Testis (tissue), 2 donors: Measurements from ENCODE around the gene DIABLO.

Source experiments
- POLR2A ChIP-seq: fragments of 450-650 bp; IDR thresholded peaks from one replicate; pipeline ENCODE4 v1.6.1; 2017; ENCODE audit warnings: antibody characterized with exemption, mild to moderate bottlenecking, moderate library complexity
- TF ChIP-seq, protein P1 (sequence below), 3 experiments: fragments of 450-650 bp in 2 of 3; fragments of 200-600 bp in 1 of 3; sonication (generic) in 1 of 3; IDR thresholded peaks; one replicate each; pipeline ENCODE4 v1.5.1; 2016 to 2019; ENCODE audit warnings: antibody characterized with exemption in 3 of 3, mild to moderate bottlenecking in 2 of 3, moderate library complexity in 1 of 3

DNA sequence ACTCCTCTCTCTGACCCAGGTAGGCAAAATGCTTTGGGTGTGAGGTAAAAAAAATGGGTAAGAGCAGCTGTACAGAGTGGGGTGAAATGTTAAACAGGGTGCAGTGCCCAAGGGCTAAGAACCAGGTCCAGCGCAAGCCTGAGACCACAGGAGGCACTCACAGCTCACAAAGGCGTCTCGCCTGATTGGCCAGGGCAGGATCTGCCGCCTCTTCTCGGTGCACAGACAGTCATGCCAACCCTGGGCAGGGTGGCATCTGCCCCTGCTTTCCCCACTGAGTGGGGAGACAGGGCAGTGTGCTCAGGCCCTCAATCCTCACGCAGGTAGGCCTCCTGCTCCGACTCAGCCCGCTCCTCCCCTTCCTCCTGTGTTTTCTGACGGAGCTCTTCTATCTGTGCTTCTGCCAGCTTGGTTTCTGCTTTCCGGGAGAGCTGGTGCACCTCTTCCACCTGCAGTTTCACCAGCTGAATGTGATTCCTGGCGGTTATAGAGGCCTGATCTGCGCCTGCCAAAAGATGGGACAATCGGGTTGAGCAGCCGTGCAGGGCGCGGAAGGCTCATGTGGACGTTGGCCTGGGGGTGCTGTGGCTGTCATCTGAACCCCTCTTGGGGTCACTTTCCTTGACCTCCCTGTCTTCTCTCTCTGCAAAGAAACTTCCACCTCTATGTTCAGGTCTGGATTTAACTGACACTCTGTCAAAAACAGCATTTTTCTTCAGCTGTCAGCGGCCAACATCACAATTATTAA lies 17.6 kb downstream of the DIABLO start:
- no peak for TF ChIP-seq POLR2A
- TF ChIP-seq, protein P1, sequence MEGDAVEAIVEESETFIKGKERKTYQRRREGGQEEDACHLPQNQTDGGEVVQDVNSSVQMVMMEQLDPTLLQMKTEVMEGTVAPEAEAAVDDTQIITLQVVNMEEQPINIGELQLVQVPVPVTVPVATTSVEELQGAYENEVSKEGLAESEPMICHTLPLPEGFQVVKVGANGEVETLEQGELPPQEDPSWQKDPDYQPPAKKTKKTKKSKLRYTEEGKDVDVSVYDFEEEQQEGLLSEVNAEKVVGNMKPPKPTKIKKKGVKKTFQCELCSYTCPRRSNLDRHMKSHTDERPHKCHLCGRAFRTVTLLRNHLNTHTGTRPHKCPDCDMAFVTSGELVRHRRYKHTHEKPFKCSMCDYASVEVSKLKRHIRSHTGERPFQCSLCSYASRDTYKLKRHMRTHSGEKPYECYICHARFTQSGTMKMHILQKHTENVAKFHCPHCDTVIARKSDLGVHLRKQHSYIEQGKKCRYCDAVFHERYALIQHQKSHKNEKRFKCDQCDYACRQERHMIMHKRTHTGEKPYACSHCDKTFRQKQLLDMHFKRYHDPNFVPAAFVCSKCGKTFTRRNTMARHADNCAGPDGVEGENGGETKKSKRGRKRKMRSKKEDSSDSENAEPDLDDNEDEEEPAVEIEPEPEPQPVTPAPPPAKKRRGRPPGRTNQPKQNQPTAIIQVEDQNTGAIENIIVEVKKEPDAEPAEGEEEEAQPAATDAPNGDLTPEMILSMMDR (IDR thresholded peaks at IDR 0.05), result no peak
